Immature natural killer cell (primary cell): ENCODE data around the gene NEIL3. TPM values are rescaled to one million over a fixed set of nuclear protein-coding genes. Genes with fewer than 3 reads are reported as not detected.

ENCODE experiments used
- DNase-seq, 3 donors: peaks; one replicate each; pipeline ENCODE4 v3.0.0; 2022; ENCODE audit warnings: mixed read lengths in 1 of 3
- H3K27ac Mint-ChIP-seq, 6 donors: one replicate each; pipeline ENCODE4 v1.8.0; 2020; ENCODE audit warnings: mixed read lengths in 6 of 6, mild to moderate bottlenecking in 5 of 6, inconsistent platforms in 4 of 6, moderate library complexity in 3 of 6
- H3K27me3 Mint-ChIP-seq, 3 donors: one replicate each; pipeline ENCODE4 v1.8.0; 2020 to 2021; ENCODE audit warnings: low read depth in 3 of 3, mild to moderate bottlenecking in 3 of 3, mixed read lengths in 3 of 3, moderate library complexity in 3 of 3, inconsistent platforms in 1 of 3
- H3K36me3 Mint-ChIP-seq, 3 donors: one replicate each; pipeline ENCODE4 v1.8.0; 2020; ENCODE audit warnings: mixed read lengths in 3 of 3, inconsistent platforms in 2 of 3, mild to moderate bottlenecking in 2 of 3
- H3K4me1 Mint-ChIP-seq, 2 donors: one replicate each; pipeline ENCODE4 v1.8.0; 2020; ENCODE audit warnings: inconsistent platforms in 2 of 2, mild to moderate bottlenecking in 2 of 2, mixed read lengths in 2 of 2, moderate library complexity in 1 of 2
- H3K4me3 Mint-ChIP-seq, 5 donors: one replicate each; pipeline ENCODE4 v1.8.0; 2020; ENCODE audit warnings: mild to moderate bottlenecking in 5 of 5, mixed read lengths in 5 of 5, inconsistent platforms in 3 of 5, moderate library complexity in 3 of 5
- H3K9me3 Mint-ChIP-seq, 6 donors: one replicate each; pipeline ENCODE4 v1.8.0; 2020; ENCODE audit warnings: mild to moderate bottlenecking in 6 of 6, mixed read lengths in 6 of 6, inconsistent platforms in 4 of 6, moderate library complexity in 3 of 6
- polyA plus RNA-seq, 3 donors: library from polyadenylated mRNA; unstranded; fragments of 300-500 nt; fragmentation: Illumina TruSeq; gene quantifications; one replicate each; pipeline ENCODE4 v1.2.3, GENCODE V29; 2021

Gene NEIL3, protein sequence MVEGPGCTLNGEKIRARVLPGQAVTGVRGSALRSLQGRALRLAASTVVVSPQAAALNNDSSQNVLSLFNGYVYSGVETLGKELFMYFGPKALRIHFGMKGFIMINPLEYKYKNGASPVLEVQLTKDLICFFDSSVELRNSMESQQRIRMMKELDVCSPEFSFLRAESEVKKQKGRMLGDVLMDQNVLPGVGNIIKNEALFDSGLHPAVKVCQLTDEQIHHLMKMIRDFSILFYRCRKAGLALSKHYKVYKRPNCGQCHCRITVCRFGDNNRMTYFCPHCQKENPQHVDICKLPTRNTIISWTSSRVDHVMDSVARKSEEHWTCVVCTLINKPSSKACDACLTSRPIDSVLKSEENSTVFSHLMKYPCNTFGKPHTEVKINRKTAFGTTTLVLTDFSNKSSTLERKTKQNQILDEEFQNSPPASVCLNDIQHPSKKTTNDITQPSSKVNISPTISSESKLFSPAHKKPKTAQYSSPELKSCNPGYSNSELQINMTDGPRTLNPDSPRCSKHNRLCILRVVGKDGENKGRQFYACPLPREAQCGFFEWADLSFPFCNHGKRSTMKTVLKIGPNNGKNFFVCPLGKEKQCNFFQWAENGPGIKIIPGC
- under 1 TPM in 2 of 3 donors, not detected in 1; 0.18 to 0.61 TPM for polyA plus RNA-seq

DNA sequence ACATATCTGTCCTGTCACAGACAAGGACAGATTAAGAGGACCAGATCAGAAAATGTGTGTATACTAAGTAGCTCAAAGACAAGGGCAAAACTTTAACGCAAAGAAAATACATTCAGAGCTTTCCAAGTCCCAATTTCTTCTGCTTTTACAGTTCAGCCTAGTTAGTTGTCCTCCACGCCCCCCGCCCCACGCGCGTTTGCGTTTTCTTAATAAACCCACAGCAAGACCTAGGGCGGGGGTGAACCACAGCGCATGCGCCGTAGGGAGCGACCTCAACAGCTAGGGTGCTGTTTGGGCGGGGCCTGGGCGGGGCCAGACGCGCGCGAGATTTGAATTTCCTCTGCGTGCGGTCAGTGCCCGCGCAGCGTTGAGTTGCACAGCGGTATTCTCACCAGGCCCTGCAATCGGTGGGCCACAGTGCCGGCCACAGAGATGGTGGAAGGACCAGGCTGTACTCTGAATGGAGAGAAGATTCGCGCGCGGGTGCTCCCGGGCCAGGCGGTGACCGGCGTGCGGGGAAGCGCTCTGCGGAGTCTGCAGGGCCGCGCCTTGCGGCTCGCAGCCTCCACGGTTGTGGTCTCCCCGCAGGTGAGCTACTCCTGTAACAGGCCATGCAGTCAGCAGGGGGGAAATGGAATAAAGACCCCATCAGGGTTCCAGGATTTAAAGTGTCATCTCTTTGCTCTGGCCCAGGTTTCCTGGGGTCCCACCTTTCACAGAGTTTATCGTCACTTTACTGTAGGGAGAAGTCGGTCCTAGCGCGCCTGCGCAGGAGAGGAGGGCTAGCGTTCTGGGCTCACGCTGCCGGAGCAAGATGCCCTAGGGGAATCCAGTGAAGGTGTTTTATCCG is at the start of gene NEIL3:
Gene NEIL3 (plus strand): TSS at position 353 of the 850 bp plus-strand sequence. CDS start 80 bp downstream, at position 433.
- peak; percentile 85 to 91 (median 88) for DNase-seq
- Mint-ChIP-seq H3K27me3 (peaks cover 0 to 12% (median 3%) of the 10 kb centered on the region in 3 donors), H3K36me3 (no peaks in the 10 kb centered on the region), H3K27ac (peak within 1 kb of the TSS; percentile 47 to 88 (median 84)), H3K9me3 (no peaks in the 10 kb centered on the region), H3K4me3 (peak within 1 kb of the TSS; percentile 80 to 95 (median 91)), H3K4me1 (peaks cover 9 to 21% of the 10 kb centered on the region in 2 donors)

DNA sequence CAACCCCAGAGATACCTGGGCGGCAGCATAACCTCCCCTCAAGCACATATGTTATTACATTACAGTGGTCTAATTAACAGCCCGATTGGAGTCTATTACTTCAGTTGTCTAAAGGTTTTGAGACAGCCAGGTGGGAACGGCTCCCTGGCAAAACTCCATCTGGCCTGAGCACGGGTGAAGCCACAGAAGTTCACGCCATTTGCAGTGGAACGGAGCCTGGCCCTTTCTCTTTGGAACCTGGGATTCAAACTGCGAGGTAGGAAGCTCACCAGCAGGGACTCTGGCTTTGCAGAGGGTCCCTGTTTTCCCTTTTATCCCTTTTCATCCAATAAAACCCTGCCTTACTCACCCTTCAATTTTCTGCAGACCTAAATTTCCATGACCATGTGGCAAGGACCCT is 45.9 kb upstream of the NEIL3 start:
- Mint-ChIP-seq H3K4me3 (no peak overlapping the region), H3K4me1 (no peaks in the 10 kb centered on the region), H3K36me3 (no peaks in the 10 kb centered on the region), H3K27me3 (peaks cover 0 to 3% (median 2%) of the 10 kb centered on the region in 3 donors), H3K27ac (no peak overlapping the region), H3K9me3 (peaks cover 0 to 1% (median 0%) of the 10 kb centered on the region in 6 donors)
- DNase-seq = no peak

DNA sequence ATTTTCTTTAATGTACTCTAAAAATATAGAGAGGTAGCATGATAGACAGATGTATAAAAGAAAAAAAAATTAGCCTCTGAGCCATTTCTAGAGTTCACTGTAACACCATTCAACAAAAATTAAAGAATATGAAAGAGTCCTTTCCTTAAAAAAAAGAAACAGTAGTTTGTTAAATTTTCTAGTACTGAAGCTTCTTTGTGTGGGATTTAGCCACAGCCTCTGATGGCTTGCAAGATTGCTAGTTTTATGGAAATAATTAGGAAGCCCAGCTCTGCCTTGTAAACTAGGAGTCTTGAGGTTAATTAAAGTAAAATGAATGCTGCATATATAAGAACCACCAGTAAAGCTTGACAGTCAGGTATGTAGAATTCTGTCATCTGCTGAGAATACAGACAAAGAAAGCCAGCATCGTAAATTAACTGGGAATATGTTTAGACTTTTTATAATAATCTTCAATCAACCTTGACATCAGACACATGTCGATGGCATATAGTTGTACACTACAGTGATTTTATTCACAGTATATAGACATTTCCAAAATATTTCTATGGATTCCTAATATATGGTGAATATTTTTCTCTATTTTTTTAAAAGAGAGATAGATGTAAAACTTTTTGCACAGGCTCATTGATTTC is 44.8 kb upstream of the NEIL3 start:
- no peaks in the 10 kb centered on the region for H3K36me3 Mint-ChIP-seq

DNA sequence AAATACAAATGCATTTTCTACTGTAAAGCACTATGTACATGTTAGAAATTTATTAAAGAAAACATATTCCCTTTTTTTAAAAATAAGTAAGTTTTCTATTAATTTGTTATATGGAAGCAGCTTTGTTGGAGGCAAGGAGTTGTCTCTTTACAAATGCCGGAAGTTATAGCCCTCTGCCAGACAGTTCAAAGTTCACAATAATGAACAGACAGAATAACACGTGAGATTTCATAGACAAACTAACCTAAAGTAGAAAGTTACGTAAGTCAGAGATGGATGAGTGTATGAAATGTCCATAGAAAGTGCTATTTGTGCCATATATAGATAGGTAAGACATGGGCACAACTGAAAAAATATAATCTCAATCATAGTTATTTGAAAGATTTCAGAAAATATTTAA is 43.9 kb upstream of the NEIL3 start:
- H3K27ac Mint-ChIP-seq = no peak overlapping the region
- no peak for DNase-seq
- peaks cover 0 to 3% (median 0%) of the 10 kb centered on the region in 3 donors for H3K27me3 Mint-ChIP-seq
- peaks cover 0 to 1% (median 0%) of the 10 kb centered on the region in 6 donors for H3K9me3 Mint-ChIP-seq
- no peak overlapping the region for H3K4me3 Mint-ChIP-seq
- H3K4me1 Mint-ChIP-seq = no peaks in the 10 kb centered on the region
- H3K36me3 Mint-ChIP-seq = no peaks in the 10 kb centered on the region

More for the DNA sequence above, 44.8 kb upstream of the NEIL3 start:
- Mint-ChIP-seq H3K27me3 (peaks cover 0 to 3% (median 2%) of the 10 kb centered on the region in 3 donors), H3K4me3 (no peak overlapping the region), H3K27ac (no peak overlapping the region), H3K9me3 (peaks cover 0 to 1% (median 0%) of the 10 kb centered on the region in 6 donors), H3K4me1 (no peaks in the 10 kb centered on the region)
- no peak for DNase-seq

DNA sequence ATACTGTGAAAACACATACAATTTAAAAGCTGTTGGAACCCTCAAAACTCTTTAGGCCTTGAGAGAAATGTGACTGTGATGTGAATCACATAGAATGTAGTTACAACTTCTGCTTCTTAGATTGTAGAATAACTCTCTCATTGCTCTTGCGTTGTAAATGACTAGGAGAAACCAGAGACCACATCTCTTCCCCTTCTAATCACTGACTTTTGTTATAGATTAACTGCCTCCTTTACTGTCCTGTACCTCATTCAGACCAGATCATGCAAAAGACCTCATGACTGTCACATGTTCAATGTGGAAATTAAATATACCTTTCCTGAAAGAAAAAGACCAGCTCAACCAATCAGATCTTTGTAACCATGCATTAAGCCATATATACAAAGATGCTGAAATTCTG is 43.2 kb upstream of the NEIL3 start:
- Mint-ChIP-seq H3K4me3 (no peak overlapping the region), H3K4me1 (no peaks in the 10 kb centered on the region), H3K27ac (no peak overlapping the region), H3K36me3 (no peaks in the 10 kb centered on the region), H3K27me3 (peaks cover 0 to 3% (median under 1%) of the 10 kb centered on the region in 3 donors), H3K9me3 (peaks cover 0 to 1% (median 0%) of the 10 kb centered on the region in 6 donors)
- no peak for DNase-seq

DNA sequence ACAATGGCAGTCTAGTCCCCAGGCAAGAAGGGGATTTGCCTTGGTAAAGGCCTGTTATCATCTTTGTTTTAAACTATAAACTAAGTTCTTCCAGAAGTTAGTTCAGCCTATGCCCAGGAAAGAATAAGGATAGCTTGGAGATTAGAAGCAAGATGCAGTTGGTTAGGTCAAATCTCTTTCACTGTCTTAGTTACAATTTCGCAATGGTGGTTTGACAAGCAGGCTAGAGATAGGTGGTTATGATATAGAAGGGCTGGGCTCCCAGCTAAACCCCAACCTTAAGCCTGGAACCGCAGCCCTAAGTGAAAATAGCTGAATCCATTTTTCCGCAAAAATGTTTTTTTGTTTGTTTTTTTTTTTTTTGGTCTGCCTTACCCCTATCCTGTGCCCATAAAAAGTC is 41.8 kb upstream of the NEIL3 start:
- Mint-ChIP-seq H3K4me1 (no peaks in the 10 kb centered on the region), H3K27ac (no peak overlapping the region), H3K27me3 (peaks cover 0 to 4% (median 3%) of the 10 kb centered on the region in 3 donors), H3K36me3 (no peaks in the 10 kb centered on the region), H3K4me3 (no peak overlapping the region), H3K9me3 (no peaks in the 10 kb centered on the region)
- no peak for DNase-seq

DNA sequence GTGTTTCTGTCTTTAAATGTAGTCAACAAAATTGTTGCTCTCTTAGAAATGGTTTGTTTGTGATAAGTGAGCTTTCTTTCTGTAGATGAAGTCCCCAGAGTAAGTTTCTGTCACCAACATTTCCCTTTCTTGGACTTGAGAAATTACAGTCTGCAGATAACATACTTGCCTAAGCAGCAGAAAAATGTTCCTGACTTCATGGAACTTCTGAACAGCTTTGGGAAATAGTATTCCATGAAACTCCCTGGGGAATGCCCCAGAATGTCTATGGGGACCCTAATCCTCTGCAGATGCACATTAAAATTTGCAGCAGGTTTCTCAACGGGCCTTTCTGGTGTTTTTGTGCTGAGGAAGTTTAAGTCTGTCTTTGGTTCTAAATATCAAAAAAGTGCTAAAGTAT is 38.6 kb upstream of the NEIL3 start:
- peaks cover 0 to 4% (median 3%) of the 10 kb centered on the region in 3 donors for H3K27me3 Mint-ChIP-seq
- H3K4me1 Mint-ChIP-seq = no peaks in the 10 kb centered on the region

DNA sequence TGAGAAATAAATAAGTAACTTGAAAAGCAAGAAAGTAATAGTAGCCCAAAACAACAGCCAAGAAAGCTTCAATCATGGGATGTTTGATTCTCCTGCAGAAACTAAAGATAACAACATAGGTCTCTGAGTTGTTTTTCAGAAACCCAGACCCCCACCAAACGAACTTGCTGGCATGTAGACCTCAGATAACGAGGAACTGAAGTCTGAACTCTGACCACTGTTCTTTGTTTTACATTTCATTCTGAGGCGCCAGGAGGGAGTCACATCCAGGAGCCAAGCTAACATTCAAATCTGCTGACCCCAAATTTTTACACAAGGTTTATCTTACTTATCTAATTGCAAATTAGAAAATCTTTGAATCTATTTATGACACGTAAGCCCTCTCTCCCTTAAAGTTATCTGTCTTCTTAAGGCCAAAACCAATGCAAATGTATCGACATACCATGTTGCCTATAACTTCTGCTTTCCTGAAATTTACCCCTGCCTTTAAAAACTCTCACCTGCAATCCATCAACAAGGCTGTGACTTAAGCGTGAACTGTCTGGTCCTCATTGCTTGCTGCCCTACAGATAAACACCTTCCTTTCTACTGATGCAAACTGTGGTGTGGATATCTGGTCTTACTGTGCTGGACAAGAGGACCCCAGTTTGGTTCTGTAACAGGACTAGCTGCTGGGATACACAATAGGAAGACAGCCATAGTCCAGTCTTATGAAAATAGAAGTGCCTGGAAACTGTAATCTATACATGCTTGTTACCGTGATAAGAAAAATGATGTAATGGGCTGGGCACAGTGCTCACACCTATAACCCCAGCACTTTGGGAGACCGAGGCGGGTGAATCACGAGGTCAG is 37.5 kb upstream of the NEIL3 start:
- Mint-ChIP-seq H3K27ac (peak overlapping the region in 1 of 6 donors; percentile 59), H3K4me1 (no peaks in the 10 kb centered on the region), H3K27me3 (peaks cover 0 to 4% (median 4%) of the 10 kb centered on the region in 3 donors), H3K9me3 (peaks cover 0 to 3% (median 0%) of the 10 kb centered on the region in 6 donors), H3K36me3 (no peaks in the 10 kb centered on the region), H3K4me3 (no peak overlapping the region)
- DNase-seq = no peak

More for the DNA sequence above, 38.6 kb upstream of the NEIL3 start:
- Mint-ChIP-seq H3K4me3 (no peak overlapping the region), H3K27ac (no peak overlapping the region), H3K36me3 (no peaks in the 10 kb centered on the region), H3K9me3 (no peaks in the 10 kb centered on the region)
- no peak for DNase-seq

DNA sequence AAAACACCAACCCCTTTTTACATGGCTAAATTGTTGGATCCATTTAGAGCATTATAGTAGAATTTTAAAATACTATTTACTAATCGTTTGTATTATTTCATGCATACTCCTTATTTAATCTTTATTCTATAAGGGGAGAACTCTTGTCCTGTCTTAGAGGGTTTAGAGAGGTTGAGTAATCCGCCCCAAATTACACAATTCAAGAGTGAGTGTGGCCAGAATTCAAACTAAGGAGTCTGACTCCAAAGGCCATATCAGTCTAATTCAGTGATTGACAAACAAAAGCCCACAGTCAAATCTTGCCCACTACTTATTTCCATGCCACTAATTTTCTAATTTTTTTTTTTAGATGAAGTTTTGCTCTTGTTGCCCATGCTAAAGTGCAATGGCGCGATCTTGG is 33.7 kb upstream of the NEIL3 start:
- no peak overlapping the region for H3K4me3 Mint-ChIP-seq
- H3K36me3 Mint-ChIP-seq = no peaks in the 10 kb centered on the region
- DNase-seq = no peak
- H3K4me1 Mint-ChIP-seq = no peaks in the 10 kb centered on the region
- peaks cover 4% of the 10 kb centered on the region in 3 donors for H3K27me3 Mint-ChIP-seq
- H3K9me3 Mint-ChIP-seq = peaks cover 0 to 8% (median 0%) of the 10 kb centered on the region in 6 donors
- H3K27ac Mint-ChIP-seq = no peak overlapping the region

DNA sequence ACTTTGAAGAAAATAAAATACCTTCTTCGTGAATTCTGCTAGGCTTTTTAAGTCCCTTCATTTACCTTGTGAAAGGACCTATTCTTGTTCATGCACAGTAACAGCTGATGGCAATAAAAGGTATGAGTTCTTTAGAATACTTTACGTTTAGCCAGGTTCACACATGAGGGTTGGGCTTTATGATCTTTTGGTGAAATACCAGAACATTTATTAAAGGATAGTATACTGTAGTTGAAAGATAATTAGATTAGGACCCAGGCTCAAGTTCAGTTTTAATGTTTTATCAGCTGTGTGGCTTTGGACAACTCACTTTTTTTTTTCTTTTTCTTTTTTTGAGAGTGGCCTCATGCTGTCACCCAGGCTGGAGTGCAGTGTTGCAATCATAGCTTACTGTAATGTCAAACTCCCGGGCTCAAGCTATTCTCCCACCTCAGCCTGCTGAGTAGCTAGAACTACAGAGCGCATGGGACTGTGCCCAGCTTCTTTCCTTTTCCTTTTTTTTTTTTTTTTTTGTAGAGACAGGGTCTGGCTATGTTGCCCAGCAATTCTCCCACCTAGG is 28.2 kb upstream of the NEIL3 start:
- DNase-seq = no peak
- peaks cover 0 to 8% (median 0%) of the 10 kb centered on the region in 6 donors for H3K9me3 Mint-ChIP-seq
- H3K27ac Mint-ChIP-seq = no peak overlapping the region
- peaks cover 1 to 4% (median 2%) of the 10 kb centered on the region in 3 donors for H3K27me3 Mint-ChIP-seq
- H3K4me1 Mint-ChIP-seq = no peaks in the 10 kb centered on the region
- no peak overlapping the region for H3K4me3 Mint-ChIP-seq
- H3K36me3 Mint-ChIP-seq = no peaks in the 10 kb centered on the region

DNA sequence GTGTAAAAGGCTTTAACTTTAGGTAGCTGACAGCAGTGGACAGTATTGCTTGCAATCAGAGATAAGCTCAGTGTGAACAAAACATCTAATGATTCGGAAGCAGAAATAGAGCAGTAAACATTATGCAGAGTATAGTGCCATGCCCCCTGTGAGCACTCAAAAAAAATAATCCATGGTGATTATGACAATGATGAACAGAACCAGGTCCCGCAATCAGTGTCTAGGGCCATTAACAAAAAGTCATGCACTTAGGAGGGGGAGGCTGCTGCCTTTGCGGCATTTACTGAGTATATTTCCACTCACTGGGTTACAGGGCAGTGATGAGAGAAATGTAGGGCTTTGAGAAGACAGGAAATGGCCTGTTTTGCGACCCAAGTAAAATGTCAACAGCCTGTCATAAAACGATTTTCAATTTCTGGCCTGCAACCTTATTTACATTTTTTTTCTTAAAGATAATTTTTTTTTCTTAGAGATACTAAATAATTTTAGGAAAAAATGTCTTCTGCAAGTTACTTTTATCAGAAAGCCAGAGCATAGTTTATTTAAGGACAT is 27.3 kb upstream of the NEIL3 start:
- Mint-ChIP-seq H3K4me3 (no peak overlapping the region), H3K4me1 (no peaks in the 10 kb centered on the region), H3K27me3 (peaks cover 1 to 4% (median 2%) of the 10 kb centered on the region in 3 donors), H3K27ac (no peak overlapping the region), H3K36me3 (no peaks in the 10 kb centered on the region), H3K9me3 (peaks cover 0 to 4% (median 0%) of the 10 kb centered on the region in 6 donors)
- no peak for DNase-seq

DNA sequence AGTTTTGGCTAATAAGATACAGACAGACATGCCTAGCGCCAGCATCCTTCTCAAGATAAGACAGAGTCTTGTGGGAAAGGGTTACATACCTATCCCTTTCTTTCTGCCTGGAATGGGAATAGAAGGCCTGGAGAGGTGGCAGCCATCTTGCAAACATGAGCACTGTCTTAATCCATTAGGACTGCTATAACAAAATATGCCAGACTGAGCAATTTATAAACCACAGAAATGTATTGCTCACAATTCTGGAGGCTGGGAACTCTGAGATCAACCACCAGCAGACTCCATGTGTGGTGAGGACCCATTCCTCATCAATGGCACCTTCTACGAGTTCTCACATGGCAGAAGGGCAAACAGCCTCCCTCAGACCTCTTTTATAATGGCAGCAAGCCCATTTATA is 26.5 kb upstream of the NEIL3 start:
- H3K4me3 Mint-ChIP-seq = no peak overlapping the region
- no peaks in the 10 kb centered on the region for H3K4me1 Mint-ChIP-seq
- H3K27ac Mint-ChIP-seq = no peak overlapping the region
- H3K9me3 Mint-ChIP-seq = peaks cover 0 to 4% (median 0%) of the 10 kb centered on the region in 6 donors
- H3K36me3 Mint-ChIP-seq = no peaks in the 10 kb centered on the region
- DNase-seq = no peak
- peaks cover 1 to 4% (median 2%) of the 10 kb centered on the region in 3 donors for H3K27me3 Mint-ChIP-seq
